Measurements from ENCODE around the gene FCHO1. TPM values are rescaled to one million over a fixed set of nuclear protein-coding genes. Genes with fewer than 3 reads are reported as not detected.

Gene FCHO1
- polyA plus RNA-seq, 2 of the 4 experiments (the other 2 are of a cell fraction) = 1.7 to 13.6 TPM

GRCh38 chr19:17770613-17771012, 19.3 kb downstream of the FCHO1 start:
- FAIRE-seq = no peak
- ChIA-PET POLR2A (no interaction called here), CTCF (no interaction called here)
- no peak for ATAC-seq
- Histone ChIP-seq H3K27ac (no peak overlapping the region), H3K4me2 (no peak overlapping the region), H3K4me1 (peaks cover 17% of the 10 kb centered on the region), H3K9me3 (no peaks in the 10 kb centered on the region), H3K4me3 (no peak overlapping the region)
- 89% methylated on average over 10 of the region's 13 CpGs for WGBS (ENCODE audit: missing lambda C conversion rate)
- DNase-seq (ENCODE audit: low read depth in 1 of 2, low spot score in 1 of 2) = no peak
- no peak for TF ChIP-seq EP300 (IDR thresholded peaks at IDR 0.05)

- POLR2A ChIA-PET = no interaction called here
- no peak overlapping the region for H3K27ac ChIP-seq
- no peak overlapping the region for H3K4me3 ChIP-seq
- H3K4me2 ChIP-seq = no peak overlapping the region
- DNase-seq (ENCODE audit: low read depth in 1 of 2, low spot score in 1 of 2) = peak in 1 of 2 experiments; percentile 69
- CTCF ChIA-PET = interaction anchor here (0.6 kb wide), 1 partner anchor 208 kb away, joined by 3 read pairs; no protein-coding TSS in a partner anchor
- H3K9me3 ChIP-seq = no peaks in the 10 kb centered on the region
- H3K4me1 ChIP-seq = peaks cover 6% of the 10 kb centered on the region
- peak in 1 of 2 experiments; percentile 45; a peak in 1 of 6 replicates for ATAC-seq
- TF ChIP-seq USF2 (IDR thresholded peaks at IDR 0.05) = peak; percentile 47
- no peak for TF ChIP-seq NFE2L2 (conservative IDR thresholded peaks at IDR 0.05; ENCODE audit: low read length)
- no peak for FAIRE-seq
- 100% methylated on average over 4 of the region's 4 CpGs for WGBS (ENCODE audit: missing lambda C conversion rate)
Observed at GRCh38 chr19:17772172-17772571, 20.9 kb downstream of the FCHO1 start.

- CTCF ChIA-PET = interaction anchor here (0.6 to 2.5 kb wide), 23 partner anchors 9 to 383 kb away, joined by 3 to 12 read pairs (median 3); partner anchors contain the start of genes B3GNT3 and MAP1S
- H3K4me1 ChIP-seq = peaks cover 4% of the 10 kb centered on the region; the same call in 1 of the 3 replicates
- peak in 1 of 2 experiments; percentile 8; a peak in 2 of 6 replicates for ATAC-seq
- no peak overlapping the region for H3K4me3 ChIP-seq
- peak in 1 of 2 experiments; percentile 53 for DNase-seq (ENCODE audit: low read depth in 1 of 2, low spot score in 1 of 2)
- H3K9me3 ChIP-seq = no peaks in the 10 kb centered on the region
- TF ChIP-seq SMC3 (IDR thresholded peaks at IDR 0.05) (peak; percentile 64), FOXS1 (CRISPR knock-in tag; IDR thresholded peaks at IDR 0.05) (no peak), FOSB (CRISPR knock-in tag; IDR thresholded peaks at IDR 0.05) (no peak), NPAS2 (CRISPR knock-in tag; IDR thresholded peaks at IDR 0.05; ENCODE audit: borderline replicate concordance) (no peak), MAFK (IDR thresholded peaks at IDR 0.05; ENCODE audit: partially characterized antibody) (no peak), MAX (IDR thresholded peaks at IDR 0.05) (no peak), BCL3 (IDR thresholded peaks at IDR 0.05) (no peak), FOSL2 (IDR thresholded peaks at IDR 0.05) (no peak), FOSL2 (CRISPR knock-in tag; IDR thresholded peaks at IDR 0.05) (no peak), CTCF (IDR thresholded peaks at IDR 0.05) (peak; percentile 62), POLR2A (IDR thresholded peaks at IDR 0.05; ENCODE audit: low read length) (no peak), CHD4 (IDR thresholded peaks at IDR 0.05; ENCODE audit: borderline replicate concordance) (no peak), NR3C1 (IDR thresholded peaks at IDR 0.05) (no peak), RAD21 (conservative IDR thresholded peaks at IDR 0.05 in 1 of 2, IDR thresholded peaks at IDR 0.05 in 1 of 2) (peak; percentile 65 to 70), ZFP36 (IDR thresholded peaks at IDR 0.05; ENCODE audit: borderline replicate concordance, partially characterized antibody) (peak; percentile 87), ATOH8 (CRISPR knock-in tag; IDR thresholded peaks at IDR 0.05; ENCODE audit: low read depth) (no peak), GATA3 (IDR thresholded peaks at IDR 0.05; ENCODE audit: borderline replicate concordance) (no peak), JUNB (IDR thresholded peaks at IDR 0.05) (no peak)
- WGBS (ENCODE audit: missing lambda C conversion rate) = 39% methylated on average over 12 of the region's 16 CpGs
- H3K27ac ChIP-seq = peak overlapping the region in 1 of 2 experiments; percentile 47; a peak in 2 of 6 replicates
- no peak for FAIRE-seq
- no peak overlapping the region for H3K4me2 ChIP-seq
- POLR2A ChIA-PET = no interaction called here
Observed at GRCh38 chr19:17775245-17775927, 24.1 kb downstream of the FCHO1 start.

Measured in A549 (cell line).